ENCODE measurements around the gene UBE2K. TPM values are rescaled to one million over a fixed set of nuclear protein-coding genes. Genes with fewer than 3 reads are reported as not detected.
"Not testable (repeated sequence)": the region's sequence is repeated elsewhere in the genome, so short reads cannot be mapped to it uniquely, and the experiment has no call there.

The UBE2K gene
- polyA plus RNA-seq, 3 donors: 85.2 to 103 (median 93.1) TPM

- DNase-seq (ENCODE audit: extremely low read depth in 1 of 11, low read depth in 9 of 11, low spot score in 4 of 11): not testable (repeated sequence)
Measured at GRCh38 chr4:39670296-39670695, 27.6 kb upstream of the UBE2K start.

GRCh38 chr4:39675681-39676080 is 22.3 kb upstream of the UBE2K start:
- DNase-seq (ENCODE audit: extremely low read depth in 1 of 11, low read depth in 9 of 11, low spot score in 4 of 11): not testable (repeated sequence)

- not testable (repeated sequence) for DNase-seq (ENCODE audit: extremely low read depth in 1 of 11, low read depth in 9 of 11, low spot score in 4 of 11)
Measured at GRCh38 chr4:39681003-39681402, 16.9 kb upstream of the UBE2K start.

GRCh38 chr4:39682138-39682537 is 15.8 kb upstream of the UBE2K start:
- DNase-seq (ENCODE audit: extremely low read depth in 1 of 11, low read depth in 9 of 11, low spot score in 4 of 11): no peak

- DNase-seq (ENCODE audit: extremely low read depth in 1 of 11, low read depth in 9 of 11, low spot score in 4 of 11): no peak
Measured at GRCh38 chr4:39685990-39686389, 11.9 kb upstream of the UBE2K start.

GRCh38 chr4:39687014-39687413 is 10.9 kb upstream of the UBE2K start:
- DNase-seq (ENCODE audit: extremely low read depth in 1 of 11, low read depth in 9 of 11, low spot score in 4 of 11): no peak

GRCh38 chr4:39689970-39690369 is 8.0 kb upstream of the UBE2K start:
- no peak for DNase-seq (ENCODE audit: extremely low read depth in 1 of 11, low read depth in 9 of 11, low spot score in 4 of 11)

GRCh38 chr4:39698424-39699009 is 581 bp downstream of the UBE2K start:
- DNase-seq (ENCODE audit: extremely low read depth in 1 of 11, low read depth in 9 of 11, low spot score in 4 of 11): peak in 9 of 11 donors; percentile 29 to 68 (median 47)

GRCh38 chr4:39699687-39700409 is 1.9 kb downstream of the UBE2K start:
- no peak for DNase-seq (ENCODE audit: extremely low read depth in 1 of 11, low read depth in 9 of 11, low spot score in 4 of 11)

- no peak for DNase-seq (ENCODE audit: extremely low read depth in 1 of 11, low read depth in 9 of 11, low spot score in 4 of 11)
Measured at GRCh38 chr4:39700554-39700953, 2.6 kb downstream of the UBE2K start.

- DNase-seq (ENCODE audit: extremely low read depth in 1 of 11, low read depth in 9 of 11, low spot score in 4 of 11): no peak
Measured at GRCh38 chr4:39702716-39703115, 4.8 kb downstream of the UBE2K start.

- DNase-seq (ENCODE audit: extremely low read depth in 1 of 11, low read depth in 9 of 11, low spot score in 4 of 11): not testable (repeated sequence)
Measured at GRCh38 chr4:39704789-39705188, 6.9 kb downstream of the UBE2K start.

GRCh38 chr4:39706334-39706733 is 8.4 kb downstream of the UBE2K start:
- DNase-seq (ENCODE audit: extremely low read depth in 1 of 11, low read depth in 9 of 11, low spot score in 4 of 11): no peak

- no peak for DNase-seq (ENCODE audit: extremely low read depth in 1 of 11, low read depth in 9 of 11, low spot score in 4 of 11)
Measured at GRCh38 chr4:39706741-39707511, 9.0 kb downstream of the UBE2K start.

- no peak for DNase-seq (ENCODE audit: extremely low read depth in 1 of 11, low read depth in 9 of 11, low spot score in 4 of 11)
Measured at GRCh38 chr4:39710098-39710896, 12.4 kb downstream of the UBE2K start.

GRCh38 chr4:39712819-39713607 is 15.1 kb downstream of the UBE2K start:
- DNase-seq (ENCODE audit: extremely low read depth in 1 of 11, low read depth in 9 of 11, low spot score in 4 of 11): no peak

GRCh38 chr4:39713691-39714090 is 15.8 kb downstream of the UBE2K start:
- DNase-seq (ENCODE audit: extremely low read depth in 1 of 11, low read depth in 9 of 11, low spot score in 4 of 11): no peak

- no peak for DNase-seq (ENCODE audit: extremely low read depth in 1 of 11, low read depth in 9 of 11, low spot score in 4 of 11)
Measured at GRCh38 chr4:39714166-39714565, 16.2 kb downstream of the UBE2K start.

- DNase-seq (ENCODE audit: extremely low read depth in 1 of 11, low read depth in 9 of 11, low spot score in 4 of 11): no peak
Measured at GRCh38 chr4:39715788-39716187, 17.9 kb downstream of the UBE2K start.

Data from renal cortex interstitium (tissue), 11 donors.